CD4-positive, alpha-beta T cell treated with Interleukin-17A for 4 hours (primary cell): ENCODE data around the gene ITGA1.

Experiments
- DNase-seq: peaks from one replicate; pipeline ENCODE4 v3.0.0-alpha.2; 2020; ENCODE audit warnings: mixed read lengths

ITGA1 gene

GRCh38 chr5:52977264-52977897 is 189.7 kb downstream of the ITGA1 start:
- DNase-seq = no peak

- no peak for DNase-seq
These were observed 193.8 kb downstream of the ITGA1 start for GRCh38 chr5:52981507-52981906.

GRCh38 chr5:52983731-52984636 is 196.3 kb downstream of the ITGA1 start:
- no peak for DNase-seq

- DNase-seq = no peak
These were observed 197.6 kb downstream of the ITGA1 start for GRCh38 chr5:52985306-52985705.

- DNase-seq = peak; percentile 38
These were observed 200.1 kb downstream of the ITGA1 start for GRCh38 chr5:52987711-52988331.

GRCh38 chr5:52988335-52989024 is 200.8 kb downstream of the ITGA1 start:
- no peak for DNase-seq

- DNase-seq = peak; percentile 36
These were observed 201.5 kb downstream of the ITGA1 start, which contains the start of gene ITGA2 for GRCh38 chr5:52989025-52989780. Gene ITGA2, plus strand, starts transcription at chr5:52989352. Its CDS starts 117 bp downstream, at chr5:52989469.

- peak; percentile 56 for DNase-seq
These were observed 202.2 kb downstream of the ITGA1 start for GRCh38 chr5:52989781-52990527.

- DNase-seq = no peak
These were observed 202.8 kb downstream of the ITGA1 start for GRCh38 chr5:52990528-52990925.

- DNase-seq = no peak
These were observed 205.7 kb downstream of the ITGA1 start for GRCh38 chr5:52993367-52993766.

GRCh38 chr5:52994266-52994665 is 206.6 kb downstream of the ITGA1 start:
- DNase-seq = no peak

- no peak for DNase-seq
These were observed 207.4 kb downstream of the ITGA1 start for GRCh38 chr5:52995095-52995494.

- DNase-seq = no peak
These were observed 208.2 kb downstream of the ITGA1 start for GRCh38 chr5:52995914-52996313.

- no peak for DNase-seq
These were observed 209.3 kb downstream of the ITGA1 start for GRCh38 chr5:52996979-52997378.

GRCh38 chr5:52997424-52997823 is 209.7 kb downstream of the ITGA1 start:
- DNase-seq = no peak

- DNase-seq = no peak
These were observed 211.0 kb downstream of the ITGA1 start for GRCh38 chr5:52998552-52999313.

GRCh38 chr5:52999344-52999949 is 211.7 kb downstream of the ITGA1 start:
- no peak for DNase-seq

GRCh38 chr5:53001541-53001940 is 213.8 kb downstream of the ITGA1 start:
- no peak for DNase-seq

- no peak for DNase-seq
These were observed 214.8 kb downstream of the ITGA1 start for GRCh38 chr5:53002491-53002890.

GRCh38 chr5:53003144-53003543 is 215.4 kb downstream of the ITGA1 start:
- no peak for DNase-seq
